ENCODE results near the gene DZANK1.
"Not testable (repeated sequence)": the region's sequence is repeated elsewhere in the genome, so short reads cannot be mapped to it uniquely, and the experiment has no call there.

DZANK1 gene

DNA sequence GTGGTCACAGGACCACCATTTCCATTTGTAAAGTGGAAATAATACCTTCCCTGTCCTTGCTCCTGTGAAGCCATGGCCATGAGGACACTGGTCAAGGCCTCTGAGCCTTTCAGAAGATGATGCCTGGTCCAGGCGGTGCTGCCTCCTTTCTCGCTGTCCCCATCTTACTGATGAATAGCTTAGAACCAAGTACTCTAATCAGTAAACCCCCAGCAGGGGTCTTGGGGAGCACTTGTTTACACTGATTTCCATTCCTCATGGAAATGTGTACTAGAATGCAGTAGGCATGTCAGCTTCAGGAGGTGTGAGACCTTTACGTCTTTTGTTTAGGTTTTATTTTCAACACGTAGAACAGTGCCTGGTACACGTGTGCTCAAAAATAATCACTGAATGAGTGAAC lies 75.1 kb downstream of the DZANK1 start:
- Histone ChIP-seq H3K4me3 (no peak overlapping the region), H3K27ac (no peak overlapping the region)

DNA sequence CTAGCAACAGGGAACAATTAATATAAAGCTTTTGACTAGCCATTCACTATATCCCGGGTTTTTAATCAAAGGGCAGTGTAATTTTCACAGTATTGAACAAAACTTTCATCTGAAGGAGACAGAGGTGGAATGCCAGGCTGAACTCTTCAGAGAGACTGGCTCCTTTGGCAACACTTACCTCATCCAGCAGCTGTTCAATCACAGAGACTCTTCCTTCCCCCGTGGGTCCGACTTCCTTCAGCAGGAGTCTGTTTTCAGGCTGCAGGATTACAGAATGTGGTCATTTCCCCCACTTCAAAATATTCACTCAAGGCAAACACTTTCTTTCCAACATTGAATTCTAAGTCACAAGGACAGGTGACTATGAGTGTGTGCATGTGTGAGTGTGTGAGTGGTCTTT lies 76.6 kb downstream of the DZANK1 start:
- no peak overlapping the region for H3K27ac ChIP-seq
- no peak overlapping the region for H3K4me3 ChIP-seq

DNA sequence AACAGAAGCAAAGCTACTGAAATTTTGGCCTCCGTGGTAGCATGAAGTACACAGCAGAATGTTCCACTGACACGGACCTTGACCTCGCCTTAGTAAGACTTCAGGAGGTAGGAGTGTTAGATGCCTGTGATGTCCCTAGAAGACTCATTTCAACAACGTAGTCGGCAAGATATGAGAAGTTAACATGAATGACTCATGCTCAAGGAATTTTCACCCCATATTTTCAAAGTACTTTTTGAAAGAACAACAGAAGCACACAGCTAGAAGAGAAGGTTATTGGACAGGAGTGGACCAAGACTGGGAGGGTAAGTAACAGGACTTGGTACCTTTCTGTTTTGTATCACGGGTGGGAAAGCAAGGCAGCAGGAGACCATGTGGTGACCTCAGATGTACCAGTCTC lies 78.0 kb downstream of the DZANK1 start:
- no peak overlapping the region for H3K4me3 ChIP-seq
- no peak overlapping the region for H3K27ac ChIP-seq

DNA sequence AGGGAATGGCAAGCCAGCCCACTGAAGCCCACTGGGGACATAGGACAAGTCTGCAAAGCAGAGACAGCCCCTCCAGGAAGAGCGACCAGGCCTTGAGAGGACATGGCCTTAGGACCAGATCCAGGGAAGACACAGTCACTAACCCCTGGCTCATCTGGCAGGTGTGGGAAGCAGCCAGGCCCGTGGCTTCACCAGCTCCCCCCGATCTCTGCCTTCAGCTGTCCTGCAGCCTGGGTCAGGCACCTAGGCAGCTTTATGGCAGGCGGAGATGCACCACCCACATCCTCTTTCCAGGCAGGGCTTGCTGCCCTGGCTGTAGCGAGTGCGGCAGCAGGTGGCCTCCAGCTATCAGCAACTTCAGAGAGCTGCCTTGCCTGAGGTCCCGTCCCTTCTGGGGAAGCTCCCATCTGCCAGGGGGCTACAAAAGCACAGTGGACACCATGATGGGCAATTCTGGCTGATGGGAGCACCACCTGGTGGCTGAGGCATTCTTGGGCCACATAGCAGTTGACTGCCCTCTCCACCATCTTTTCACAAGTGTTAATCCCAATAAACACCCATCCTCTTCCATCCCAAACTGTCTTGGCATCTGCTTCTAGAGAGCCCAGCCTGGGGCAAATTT lies 85.8 kb downstream of the DZANK1 start:
- no peak overlapping the region for H3K4me3 ChIP-seq
- no peak overlapping the region for H3K27ac ChIP-seq

DNA sequence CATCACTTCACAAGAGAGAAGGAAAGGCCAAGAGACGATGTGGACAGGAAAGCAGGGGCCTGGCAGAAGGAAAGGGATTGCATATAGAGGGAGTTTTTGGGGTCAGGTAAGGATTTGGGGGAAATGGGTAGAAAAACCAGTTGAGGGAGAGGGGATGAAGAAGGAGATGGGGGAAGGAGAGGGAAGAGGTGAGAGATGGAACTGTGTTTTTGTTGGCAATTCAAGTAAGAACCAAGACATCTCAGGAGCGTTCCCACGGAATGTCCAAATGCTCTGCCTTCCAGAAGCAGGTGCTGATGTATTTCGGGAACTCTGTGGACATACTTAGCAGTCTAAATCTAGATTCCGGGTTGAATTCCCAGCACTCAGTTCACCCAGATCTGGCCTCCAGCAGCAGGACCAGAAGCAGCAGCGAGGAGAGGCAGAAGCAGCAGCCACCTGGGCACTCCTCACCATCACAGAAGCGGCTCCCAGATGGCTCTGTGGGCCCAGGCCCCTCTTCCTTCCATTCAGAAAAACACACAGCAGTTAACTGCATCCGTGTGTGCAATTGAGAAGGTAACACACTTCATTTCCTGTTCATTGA lies 88.8 kb downstream of the DZANK1 start:
- H3K27ac ChIP-seq: no peak overlapping the region
- H3K4me3 ChIP-seq: no peak overlapping the region

DNA sequence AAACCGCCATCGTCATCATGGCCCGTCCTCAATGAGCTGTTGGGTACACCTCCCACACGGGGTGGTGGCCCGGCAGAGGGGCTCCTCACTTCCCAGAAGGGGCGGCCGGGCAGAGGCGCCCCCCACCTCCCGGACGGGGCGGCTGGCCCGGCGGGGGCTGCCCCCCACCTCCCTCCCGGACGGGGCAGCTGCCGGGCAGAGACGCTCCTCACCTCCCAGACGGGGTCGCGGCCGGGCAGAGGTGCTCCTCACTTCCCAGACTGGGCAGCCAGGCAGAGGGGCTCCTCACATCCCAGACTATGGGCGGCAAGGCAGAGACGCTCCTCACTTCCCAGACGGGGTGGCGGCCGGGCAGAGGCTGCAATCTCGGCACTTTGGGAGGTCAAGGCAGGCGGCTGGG lies 91.3 kb downstream of the DZANK1 start:
- H3K27ac ChIP-seq, H3K4me3 ChIP-seq: not testable (repeated sequence)

DNA sequence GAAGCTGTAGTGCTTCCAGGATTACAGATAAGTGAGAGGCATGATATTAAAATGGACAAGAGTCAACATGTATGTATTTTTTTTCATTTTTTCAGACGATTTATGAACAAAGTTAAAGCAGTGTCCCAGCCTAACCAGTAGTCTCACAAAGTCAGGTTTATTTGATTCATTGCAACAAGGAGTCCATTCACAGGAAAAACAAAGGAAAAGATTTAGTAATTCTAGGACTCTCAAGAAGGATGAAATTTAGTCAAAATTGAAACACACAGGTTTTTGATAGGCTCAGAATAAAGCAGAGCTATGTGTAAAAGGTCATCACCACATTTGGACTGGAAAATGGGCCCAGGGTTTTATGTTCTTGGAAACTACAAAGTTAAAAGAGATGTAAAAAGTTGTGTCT lies 94.5 kb downstream of the DZANK1 start:
- Histone ChIP-seq H3K4me3 (no peak overlapping the region), H3K27ac (no peak overlapping the region)

DNA sequence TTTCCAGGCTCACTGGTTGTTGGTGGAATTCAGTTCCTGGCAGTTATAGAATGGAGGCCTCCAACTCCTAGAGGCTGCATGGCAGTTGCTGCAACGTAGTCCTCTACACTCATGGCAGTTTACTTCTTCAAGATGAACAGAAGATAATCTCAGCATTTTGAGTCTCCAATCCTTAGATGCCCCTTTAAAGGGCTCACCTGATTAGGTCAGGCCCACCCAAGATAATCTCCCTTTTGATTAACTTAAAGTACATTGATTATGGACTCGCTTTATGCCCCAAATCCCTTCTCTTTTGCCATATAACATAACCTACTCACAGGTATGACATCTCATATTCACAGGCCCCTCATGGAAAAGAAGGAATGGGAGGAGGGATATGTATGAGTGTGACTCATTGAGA lies 102.1 kb downstream of the DZANK1 start:
- Histone ChIP-seq H3K4me3 (no peak overlapping the region), H3K27ac (no peak overlapping the region)

DNA sequence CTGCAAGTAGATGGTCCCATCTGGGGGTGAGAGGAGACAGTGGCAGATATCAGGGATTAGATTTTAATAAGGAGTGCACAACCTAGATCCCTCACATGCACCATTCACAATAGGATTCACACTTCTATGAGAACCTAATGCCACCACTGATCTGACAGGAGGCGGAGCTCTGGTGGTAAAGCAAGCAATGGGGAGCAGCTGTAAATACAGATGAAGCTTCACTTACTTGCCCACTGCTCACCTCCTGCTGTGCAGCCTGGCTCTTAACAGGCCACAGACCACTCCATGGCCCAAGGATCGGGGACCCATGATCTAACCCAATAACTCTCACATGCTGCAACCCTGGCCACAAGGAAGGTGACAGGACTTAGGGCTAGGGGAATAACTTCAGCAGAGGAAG lies 103.1 kb downstream of the DZANK1 start:
- Histone ChIP-seq H3K4me3 (no peak overlapping the region), H3K27ac (no peak overlapping the region)

DNA sequence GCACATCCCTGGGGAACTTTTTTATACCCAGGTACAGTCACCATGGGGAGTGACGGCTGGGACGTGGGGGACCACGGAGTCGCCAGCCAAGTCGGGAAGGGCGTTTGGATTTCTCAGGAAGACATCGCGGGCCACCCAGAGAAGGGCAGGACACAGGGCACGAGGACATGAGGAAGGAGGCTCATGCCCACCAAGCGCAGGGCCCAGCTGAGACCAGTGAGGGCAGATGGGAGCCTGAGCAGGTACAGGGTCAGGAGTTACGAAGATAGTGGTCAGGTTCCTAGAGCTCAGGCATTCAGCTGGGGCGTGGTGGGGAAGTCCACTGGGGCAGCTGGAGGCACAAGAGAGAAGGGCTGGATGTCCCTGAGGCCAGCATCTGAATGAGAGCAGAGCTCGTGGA lies 103.9 kb downstream of the DZANK1 start:
- H3K27ac ChIP-seq: no peak overlapping the region
- H3K4me3 ChIP-seq: no peak overlapping the region

DNA sequence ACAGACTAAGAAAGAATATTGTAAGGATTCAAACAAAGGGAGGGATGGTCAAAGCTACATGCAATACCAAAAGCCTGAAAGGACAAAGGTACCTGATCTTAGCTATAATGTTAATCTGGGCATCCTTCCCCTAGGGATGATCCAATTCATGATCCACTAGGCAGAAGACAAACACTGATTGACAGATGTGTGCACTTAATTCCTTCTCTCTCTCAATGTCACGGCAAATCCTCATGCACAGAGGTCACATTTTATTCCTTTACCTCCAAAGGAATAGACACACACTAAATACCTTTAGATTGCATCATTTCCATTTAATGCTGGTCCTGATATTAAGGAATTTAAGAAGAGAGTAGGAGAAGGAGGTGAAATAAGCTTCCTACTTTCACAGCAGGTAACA lies 105.2 kb downstream of the DZANK1 start:
- Histone ChIP-seq H3K27ac (no peak overlapping the region), H3K4me3 (no peak overlapping the region)

DNA sequence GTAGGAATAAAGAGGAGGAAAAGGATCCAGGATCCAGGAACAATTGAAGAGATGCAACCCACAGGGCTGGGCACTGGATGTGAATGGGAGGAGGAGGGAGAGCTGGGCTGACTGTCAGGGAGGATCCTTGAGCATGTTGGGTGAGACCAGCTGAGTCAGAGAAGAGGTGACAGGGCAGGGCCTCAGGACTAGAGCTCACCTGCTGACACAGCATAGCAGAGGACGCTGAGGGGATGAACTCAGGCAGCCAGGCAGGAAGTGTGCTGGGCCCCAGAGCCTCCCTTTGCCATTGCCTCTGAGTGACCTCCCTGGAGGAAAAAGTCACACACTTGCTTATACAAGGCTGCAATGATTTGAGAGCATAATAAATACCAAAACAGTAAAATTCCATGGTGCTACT lies 106.2 kb downstream of the DZANK1 start:
- no peak overlapping the region for H3K27ac ChIP-seq
- no peak overlapping the region for H3K4me3 ChIP-seq

DNA sequence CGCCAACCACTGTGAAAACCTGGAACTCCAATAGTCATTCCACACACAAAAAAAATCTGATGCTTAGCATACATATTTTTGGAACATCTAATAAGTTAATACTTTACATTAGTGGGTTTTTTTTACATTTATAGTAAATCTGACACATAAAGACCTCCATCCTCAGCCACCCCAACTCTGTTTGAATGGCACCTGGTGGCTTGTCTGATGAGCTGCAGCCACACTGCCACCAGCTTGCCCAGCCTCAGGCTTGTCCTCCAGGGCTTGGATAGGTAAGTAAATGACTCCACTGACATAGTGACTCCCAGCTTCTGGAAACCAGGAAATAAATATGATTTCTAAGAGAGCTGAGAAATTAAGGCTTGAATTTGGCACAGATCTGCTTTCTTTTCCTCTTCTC lies 107.0 kb downstream of the DZANK1 start:
- Histone ChIP-seq H3K4me3 (no peak overlapping the region), H3K27ac (no peak overlapping the region)

DNA sequence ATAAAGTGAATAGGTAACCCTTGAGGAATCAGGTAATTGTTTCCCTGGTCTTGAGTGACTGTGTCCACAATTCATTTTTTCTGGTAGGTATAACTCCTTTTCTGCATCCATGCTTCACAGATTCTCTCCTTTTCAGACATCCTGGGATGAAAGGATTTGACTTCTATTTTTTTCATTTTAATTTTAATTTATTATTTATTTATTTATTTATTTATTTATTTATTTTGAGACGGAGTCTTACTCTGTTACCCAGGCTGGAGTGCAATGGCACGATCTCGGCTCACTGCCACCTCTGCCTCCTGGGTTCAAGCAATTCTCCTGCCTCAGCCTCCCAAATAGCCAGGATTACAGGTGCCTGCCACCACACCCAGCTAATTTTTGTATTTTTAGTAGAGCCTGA lies 117.1 kb downstream of the DZANK1 start:
- H3K27ac ChIP-seq, H3K4me3 ChIP-seq: not testable (repeated sequence)
